Sigmoid colon (tissue), 3 donors: ENCODE measurements around the gene GAS2L1.

Experiments
- CTCF ChIP-seq, 4 experiments: fragments of 450-650 bp in 3 of 4; fragments of 200-600 bp in 1 of 4; IDR thresholded peaks; one replicate each; pipeline ENCODE4 v1.5.1; 2016 to 2019; ENCODE audit warnings: antibody characterized with exemption in 4 of 4, mild to moderate bottlenecking in 3 of 4, moderate library complexity in 2 of 4
- POLR2A ChIP-seq, 2 donors: fragments of 450-650 bp; IDR thresholded peaks; one replicate each; pipeline ENCODE4 v1.6.1; 2016; ENCODE audit warnings: antibody characterized with exemption in 2 of 2, mild to moderate bottlenecking in 2 of 2, moderate library complexity in 2 of 2

GRCh38 chr22:29263791-29264276 is 42.6 kb upstream of the GAS2L1 start:
- no peak for TF ChIP-seq CTCF (IDR thresholded peaks at IDR 0.05)
- TF ChIP-seq POLR2A (IDR thresholded peaks at IDR 0.05), result no peak
